Measurements from ENCODE around the gene MLLT1. TPM values are rescaled to one million over a fixed set of nuclear protein-coding genes. Genes with fewer than 3 reads are reported as not detected.

The MLLT1 gene
- total RNA-seq, 4 donors from 2014 or later = 16.0 to 29.0 (median 22.7) TPM

DNA sequence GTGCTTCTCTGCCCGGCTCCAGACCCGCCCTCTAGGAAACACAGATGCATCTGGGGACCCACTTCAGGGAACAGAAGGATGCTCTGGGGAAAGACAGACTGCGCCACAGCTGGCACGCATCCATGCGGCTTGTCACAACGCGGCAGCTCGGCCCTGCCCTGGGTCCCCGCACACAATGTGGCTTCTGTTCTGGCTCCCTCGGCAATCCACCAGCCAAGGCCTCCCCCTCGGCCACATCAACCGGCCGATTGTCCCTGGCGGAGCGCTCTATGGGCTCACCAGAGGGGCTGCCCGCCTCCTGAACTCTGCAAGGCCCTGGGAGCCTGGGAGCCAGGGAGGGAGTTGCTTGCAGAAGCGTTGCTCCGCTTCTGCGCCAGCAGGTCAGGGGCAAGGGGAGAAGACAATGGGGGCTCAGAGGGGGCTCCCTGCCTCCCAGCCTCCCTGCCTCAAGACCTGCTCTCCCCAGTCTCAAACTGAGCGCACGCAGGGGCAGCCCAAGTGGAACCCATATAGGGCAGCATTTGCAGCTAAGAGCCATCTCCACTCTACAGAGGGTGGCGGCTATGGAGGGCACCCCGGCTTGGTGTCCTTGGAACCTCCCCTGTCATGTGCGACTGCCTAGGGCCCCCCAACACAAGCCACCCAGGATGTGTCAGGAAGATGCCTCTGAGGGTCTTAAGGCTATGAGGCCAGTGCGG lies 37.9 kb downstream of the MLLT1 start:
- H3K27me3 ChIP-seq = no peaks in the 10 kb centered on the region
- 74% methylated on average over 11 of the region's 25 CpGs for WGBS
- no peak overlapping the region for H3K4me3 ChIP-seq
- TF ChIP-seq, protein P1, sequence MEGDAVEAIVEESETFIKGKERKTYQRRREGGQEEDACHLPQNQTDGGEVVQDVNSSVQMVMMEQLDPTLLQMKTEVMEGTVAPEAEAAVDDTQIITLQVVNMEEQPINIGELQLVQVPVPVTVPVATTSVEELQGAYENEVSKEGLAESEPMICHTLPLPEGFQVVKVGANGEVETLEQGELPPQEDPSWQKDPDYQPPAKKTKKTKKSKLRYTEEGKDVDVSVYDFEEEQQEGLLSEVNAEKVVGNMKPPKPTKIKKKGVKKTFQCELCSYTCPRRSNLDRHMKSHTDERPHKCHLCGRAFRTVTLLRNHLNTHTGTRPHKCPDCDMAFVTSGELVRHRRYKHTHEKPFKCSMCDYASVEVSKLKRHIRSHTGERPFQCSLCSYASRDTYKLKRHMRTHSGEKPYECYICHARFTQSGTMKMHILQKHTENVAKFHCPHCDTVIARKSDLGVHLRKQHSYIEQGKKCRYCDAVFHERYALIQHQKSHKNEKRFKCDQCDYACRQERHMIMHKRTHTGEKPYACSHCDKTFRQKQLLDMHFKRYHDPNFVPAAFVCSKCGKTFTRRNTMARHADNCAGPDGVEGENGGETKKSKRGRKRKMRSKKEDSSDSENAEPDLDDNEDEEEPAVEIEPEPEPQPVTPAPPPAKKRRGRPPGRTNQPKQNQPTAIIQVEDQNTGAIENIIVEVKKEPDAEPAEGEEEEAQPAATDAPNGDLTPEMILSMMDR (IDR thresholded peaks at IDR 0.05) = no peak
- TF ChIP-seq EP300 (IDR thresholded peaks at IDR 0.05) = no peak
- TF ChIP-seq POLR2A (IDR thresholded peaks at IDR 0.05) = no peak
- no peak for TF ChIP-seq POLR2AphosphoS5 (IDR thresholded peaks at IDR 0.05)
- no peak overlapping the region for H3K27ac ChIP-seq
- DNase-seq (ENCODE audit: low spot score in 2 of 2) = peak in 1 of 2 donors; percentile 84
- H3K36me3 ChIP-seq = no peaks in the 10 kb centered on the region
- no peaks in the 10 kb centered on the region for H3K9me3 ChIP-seq
- peaks cover 65% of the 10 kb centered on the region for H3K4me1 ChIP-seq

- peak in 1 of 2 donors; percentile 79 for DNase-seq (ENCODE audit: low spot score in 2 of 2)
- no peaks in the 10 kb centered on the region for H3K36me3 ChIP-seq
- no peaks in the 10 kb centered on the region for H3K9me3 ChIP-seq
- whole genome bisulfite sequencing = 87% methylated on average over 6 of the region's 12 CpGs
- peaks cover 73% of the 10 kb centered on the region for H3K4me1 ChIP-seq
- H3K27me3 ChIP-seq = no peaks in the 10 kb centered on the region
- TF ChIP-seq, protein P1 (IDR thresholded peaks at IDR 0.05) = no peak
- TF ChIP-seq POLR2A (IDR thresholded peaks at IDR 0.05) = no peak
- H3K27ac ChIP-seq = no peak overlapping the region
- H3K4me3 ChIP-seq = no peak overlapping the region
Observed at GRCh38 chr19:6241056-6241455, 38.7 kb downstream of the MLLT1 start.

DNA sequence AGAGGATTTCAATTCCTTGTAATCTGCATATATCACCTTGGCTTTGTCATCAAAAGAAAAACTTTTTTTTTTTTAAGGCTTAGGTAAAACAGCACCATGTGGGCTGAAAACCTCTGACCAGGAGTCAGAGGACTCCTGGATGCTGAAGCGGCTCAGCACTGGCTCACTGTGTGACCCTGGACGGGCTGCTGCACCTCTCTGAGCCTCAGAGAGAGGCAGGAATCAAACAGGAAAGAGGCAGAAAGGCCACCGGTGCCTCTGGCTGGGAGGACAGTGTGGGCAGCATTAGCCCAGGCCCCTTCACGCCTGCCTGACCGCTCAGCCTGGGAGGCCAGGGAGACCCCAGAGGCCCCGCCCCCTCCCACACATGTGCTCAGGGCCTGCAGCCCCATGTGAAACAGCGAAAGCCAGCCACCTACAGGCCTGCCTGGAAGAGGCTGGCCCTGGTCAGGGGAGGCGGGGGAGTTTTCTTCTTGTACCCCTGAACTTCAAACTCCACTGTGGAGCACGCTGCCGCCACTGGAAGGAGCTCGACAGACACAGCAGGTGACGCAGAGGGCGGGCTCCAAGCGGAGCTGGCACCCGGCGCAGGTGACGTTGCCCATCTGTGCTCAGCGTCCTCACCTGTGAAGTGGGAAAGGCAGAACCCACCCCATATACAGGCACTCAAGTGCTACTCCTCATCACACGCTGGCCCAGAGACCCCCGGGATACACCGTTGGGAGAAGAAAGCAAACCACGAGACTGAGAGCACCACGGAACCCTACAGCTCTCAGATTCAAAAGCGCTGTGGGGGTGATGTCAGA lies 39.7 kb downstream of the MLLT1 start:
- H3K27ac ChIP-seq = peak overlapping the region; percentile 81
- 87% methylated on average over 19 of the region's 24 CpGs for WGBS
- no peak for DNase-seq (ENCODE audit: low spot score in 2 of 2)
- H3K27me3 ChIP-seq = no peaks in the 10 kb centered on the region
- no peak overlapping the region for H3K4me3 ChIP-seq
- H3K9me3 ChIP-seq = no peaks in the 10 kb centered on the region
- H3K4me1 ChIP-seq = peaks cover 83% of the 10 kb centered on the region
- TF ChIP-seq, protein P1 (IDR thresholded peaks at IDR 0.05) = no peak
- TF ChIP-seq POLR2A (IDR thresholded peaks at IDR 0.05) = no peak
- no peak for TF ChIP-seq EP300 (IDR thresholded peaks at IDR 0.05)
- no peak for TF ChIP-seq POLR2AphosphoS5 (IDR thresholded peaks at IDR 0.05)
- H3K36me3 ChIP-seq = no peaks in the 10 kb centered on the region

DNA sequence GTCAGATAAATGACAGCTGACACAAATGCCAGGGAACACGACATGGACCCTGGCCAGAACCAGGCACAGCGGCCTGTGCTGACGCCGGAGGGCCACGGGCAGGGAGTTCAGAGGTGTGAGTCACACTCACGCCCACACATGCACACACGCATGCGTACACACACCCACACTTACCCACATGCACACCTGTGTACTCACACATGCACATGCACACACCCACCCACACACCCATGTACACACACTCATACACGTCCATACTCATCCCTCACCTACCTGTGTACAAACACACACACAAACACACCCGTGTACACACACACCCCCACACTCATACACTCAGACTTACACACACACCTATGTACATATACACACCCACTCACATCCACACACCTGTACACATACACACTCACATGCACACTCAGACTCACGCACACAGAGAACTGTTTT lies 40.4 kb downstream of the MLLT1 start:
- H3K9me3 ChIP-seq = no peaks in the 10 kb centered on the region
- H3K36me3 ChIP-seq = no peaks in the 10 kb centered on the region
- H3K4me1 ChIP-seq = peaks cover 90% of the 10 kb centered on the region
- peak overlapping the region; percentile 2 for H3K4me3 ChIP-seq
- TF ChIP-seq POLR2A (IDR thresholded peaks at IDR 0.05) (no peak), POLR2AphosphoS5 (IDR thresholded peaks at IDR 0.05) (no peak), EP300 (IDR thresholded peaks at IDR 0.05) (no peak)
- TF ChIP-seq, protein P1 (IDR thresholded peaks at IDR 0.05) = no peak
- peak overlapping the region; percentile 81 for H3K27ac ChIP-seq
- DNase-seq (ENCODE audit: low spot score in 2 of 2) = no peak
- no peaks in the 10 kb centered on the region for H3K27me3 ChIP-seq
- WGBS = 30% methylated on average over 10 of the region's 11 CpGs

DNA sequence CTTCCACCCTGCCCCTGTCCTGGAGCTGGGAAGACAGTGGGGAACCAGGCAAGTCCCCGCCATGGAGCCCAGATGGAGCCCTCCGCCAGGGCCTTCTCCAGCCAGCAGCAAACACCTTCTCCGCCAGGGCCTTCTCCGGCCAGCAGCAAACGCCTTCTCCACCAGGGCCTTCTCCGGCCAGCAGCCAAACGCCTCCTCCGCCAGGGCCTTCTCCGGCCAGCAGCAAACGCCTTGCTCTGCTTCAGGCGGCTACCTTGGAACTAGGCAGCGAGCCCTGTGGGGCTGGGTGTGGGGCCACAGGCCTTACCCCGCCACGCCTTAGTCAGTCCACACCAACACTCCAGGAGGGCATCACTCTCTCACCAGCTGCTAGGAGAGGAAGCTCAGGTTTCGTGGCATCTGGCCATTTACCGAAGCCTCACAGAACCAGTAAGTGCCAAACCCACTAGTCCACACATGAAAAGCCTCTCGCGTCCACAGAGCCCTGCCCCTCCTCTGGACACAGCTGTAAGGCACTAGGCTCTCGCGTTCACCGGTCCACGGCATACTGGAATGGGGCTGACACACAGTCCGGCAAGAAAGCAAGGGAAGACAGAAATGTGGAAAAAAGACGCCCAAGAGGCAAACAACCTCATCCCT lies 41.0 kb downstream of the MLLT1 start:
- peak overlapping the region; percentile 81 for H3K27ac ChIP-seq
- H3K9me3 ChIP-seq = no peaks in the 10 kb centered on the region
- H3K27me3 ChIP-seq = no peaks in the 10 kb centered on the region
- 36% methylated on average over 19 of the region's 24 CpGs for WGBS
- peak overlapping the region; percentile 2 for H3K4me3 ChIP-seq
- peaks cover 96% of the 10 kb centered on the region for H3K4me1 ChIP-seq
- no peak for DNase-seq (ENCODE audit: low spot score in 2 of 2)
- TF ChIP-seq POLR2AphosphoS5 (IDR thresholded peaks at IDR 0.05) (no peak), POLR2A (IDR thresholded peaks at IDR 0.05) (no peak), EP300 (IDR thresholded peaks at IDR 0.05) (no peak)
- TF ChIP-seq, protein P1 (IDR thresholded peaks at IDR 0.05) = no peak
- H3K36me3 ChIP-seq = no peaks in the 10 kb centered on the region

Data from suprapubic skin (tissue), 4 donors.